Fibroblast of skin of scalp (primary cell): ENCODE measurements around the gene ZHX3. TPM values are rescaled to one million over a fixed set of nuclear protein-coding genes. Genes with fewer than 3 reads are reported as not detected.
A peak's percentile ranks its signal among the peaks of the same experiment; 100 is the strongest.

Experiments
- DNase-seq: peaks from one replicate; pipeline ENCODE4 v3.0.0-alpha.2; 2013
- polyA plus RNA-seq, 2 experiments: library from polyadenylated mRNA; unstranded; fragments of 120-200 nt; gene quantifications; one replicate each; pipeline ENCODE4 v1.2.1, GENCODE V29; 2013; ENCODE audit not compliant: insufficient read length in 2 of 2

Gene ZHX3, protein sequence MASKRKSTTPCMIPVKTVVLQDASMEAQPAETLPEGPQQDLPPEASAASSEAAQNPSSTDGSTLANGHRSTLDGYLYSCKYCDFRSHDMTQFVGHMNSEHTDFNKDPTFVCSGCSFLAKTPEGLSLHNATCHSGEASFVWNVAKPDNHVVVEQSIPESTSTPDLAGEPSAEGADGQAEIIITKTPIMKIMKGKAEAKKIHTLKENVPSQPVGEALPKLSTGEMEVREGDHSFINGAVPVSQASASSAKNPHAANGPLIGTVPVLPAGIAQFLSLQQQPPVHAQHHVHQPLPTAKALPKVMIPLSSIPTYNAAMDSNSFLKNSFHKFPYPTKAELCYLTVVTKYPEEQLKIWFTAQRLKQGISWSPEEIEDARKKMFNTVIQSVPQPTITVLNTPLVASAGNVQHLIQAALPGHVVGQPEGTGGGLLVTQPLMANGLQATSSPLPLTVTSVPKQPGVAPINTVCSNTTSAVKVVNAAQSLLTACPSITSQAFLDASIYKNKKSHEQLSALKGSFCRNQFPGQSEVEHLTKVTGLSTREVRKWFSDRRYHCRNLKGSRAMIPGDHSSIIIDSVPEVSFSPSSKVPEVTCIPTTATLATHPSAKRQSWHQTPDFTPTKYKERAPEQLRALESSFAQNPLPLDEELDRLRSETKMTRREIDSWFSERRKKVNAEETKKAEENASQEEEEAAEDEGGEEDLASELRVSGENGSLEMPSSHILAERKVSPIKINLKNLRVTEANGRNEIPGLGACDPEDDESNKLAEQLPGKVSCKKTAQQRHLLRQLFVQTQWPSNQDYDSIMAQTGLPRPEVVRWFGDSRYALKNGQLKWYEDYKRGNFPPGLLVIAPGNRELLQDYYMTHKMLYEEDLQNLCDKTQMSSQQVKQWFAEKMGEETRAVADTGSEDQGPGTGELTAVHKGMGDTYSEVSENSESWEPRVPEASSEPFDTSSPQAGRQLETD
- polyA plus RNA-seq (2013, experiment 1 of 2; ENCODE audit: insufficient read length): 19.8 TPM
- 21.3 TPM for polyA plus RNA-seq (2013, experiment 2 of 2; ENCODE audit: insufficient read length)

DNA sequence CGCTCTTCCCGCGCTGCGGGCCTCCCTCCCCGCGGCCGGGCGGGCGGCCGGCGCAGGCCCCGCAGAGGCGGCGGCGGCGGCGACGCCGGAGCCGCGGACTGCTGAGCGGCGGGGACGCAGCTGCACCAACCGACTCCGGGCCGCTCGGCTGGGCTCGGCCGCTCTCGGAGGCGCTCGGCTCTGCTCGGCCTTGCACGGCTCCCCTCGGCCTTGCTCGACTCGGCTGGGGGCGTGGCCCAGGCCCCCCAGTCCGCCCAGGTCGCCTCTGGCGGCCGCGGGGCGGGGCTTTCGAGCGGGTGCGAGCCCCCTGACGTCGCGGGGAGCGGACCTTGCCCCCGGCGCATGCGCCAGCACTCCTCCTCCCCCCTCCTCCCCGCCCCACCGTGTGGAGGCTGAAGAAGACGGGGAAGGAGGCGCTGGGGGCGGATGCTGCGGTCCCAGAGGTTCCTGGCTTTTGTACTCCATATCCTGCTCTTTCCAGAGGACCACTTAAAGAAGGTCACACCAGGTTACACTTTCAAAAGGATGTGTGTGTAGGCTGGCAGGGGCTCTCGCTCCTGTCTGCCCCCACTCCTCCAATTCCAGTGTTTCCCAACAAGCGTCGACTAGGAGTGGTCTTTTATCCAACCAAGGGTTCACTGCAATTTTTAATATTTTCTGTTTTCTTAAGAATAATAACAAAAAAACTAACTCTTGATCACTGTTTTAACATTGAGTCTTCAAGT, at the start of gene ZHX3:
ZHX3 (minus strand) TSS at position 186 of the 725 bp plus-strand sequence. CDS start 112,815 bp downstream, outside the sequence.
- DNase-seq: peak; percentile 98

DNA sequence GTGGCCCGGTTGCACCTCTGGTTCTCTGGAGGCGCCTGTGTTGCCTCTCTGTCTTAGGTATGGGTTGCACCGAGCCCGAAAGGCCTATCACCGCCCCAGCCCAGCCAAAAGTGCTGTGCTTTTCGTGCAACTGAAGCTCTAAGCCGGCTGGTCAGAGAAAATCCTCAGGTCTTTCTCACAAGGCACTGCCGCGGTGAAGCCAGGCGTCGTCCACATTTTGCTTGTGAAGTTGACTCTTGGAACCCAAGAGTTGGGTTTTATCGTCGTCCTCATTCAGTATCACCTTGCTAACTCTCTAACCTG, 49.8 kb upstream of the ZHX3 start:
- DNase-seq: no peak

- no peak for DNase-seq
These were observed 49.2 kb upstream of the ZHX3 start, which contains the start of gene EMILIN3 for GRCh38 chr20:41366546-41367392. Gene EMILIN3 (minus strand): TSS chr20:41366818. CDS start chr20:41366634, 184 bp downstream.

DNA sequence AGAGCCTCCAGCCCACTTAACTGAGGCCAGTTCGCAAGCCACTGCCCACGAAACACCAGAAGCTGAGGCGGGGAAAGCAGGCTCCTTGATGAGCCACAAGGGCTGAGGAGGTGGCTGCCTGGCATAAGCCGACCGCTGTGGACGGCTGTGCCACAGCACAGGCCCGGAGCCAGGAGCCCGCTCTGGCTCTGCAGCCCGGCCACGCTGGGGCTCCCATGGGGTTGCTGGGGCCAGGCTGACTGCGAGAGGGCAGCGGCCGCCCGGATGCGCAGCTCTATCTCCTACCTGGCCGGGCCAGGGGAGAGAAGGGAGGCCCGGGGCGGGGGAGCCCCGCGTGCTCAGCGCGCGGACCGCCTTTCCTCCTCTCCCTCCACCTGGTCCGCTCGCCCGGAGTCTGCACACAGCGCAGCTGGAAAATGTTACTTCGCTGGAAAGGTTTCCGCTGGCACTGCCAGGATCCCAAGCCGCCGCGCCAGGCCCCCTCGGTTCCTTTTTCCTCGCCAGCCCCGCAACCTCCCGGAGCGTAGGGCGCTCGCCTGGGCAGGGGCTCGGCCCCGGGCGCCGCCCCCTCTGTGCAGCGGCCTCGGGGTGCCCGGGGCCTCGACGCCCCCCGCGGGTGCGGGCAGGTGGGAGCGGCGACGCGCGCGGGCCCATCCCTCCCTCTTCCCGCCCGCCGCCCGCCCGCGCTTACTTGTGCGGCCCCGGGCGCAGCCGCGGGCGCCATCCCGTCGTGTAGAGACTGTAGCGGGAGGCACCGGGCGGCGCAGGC, 48.4 kb upstream of the ZHX3 start:
- no peak for DNase-seq

- DNase-seq: no peak
These were observed 47.6 kb upstream of the ZHX3 start for GRCh38 chr20:41364967-41365765.

- no peak for DNase-seq
These were observed 46.8 kb upstream of the ZHX3 start for GRCh38 chr20:41364236-41364855.

DNA sequence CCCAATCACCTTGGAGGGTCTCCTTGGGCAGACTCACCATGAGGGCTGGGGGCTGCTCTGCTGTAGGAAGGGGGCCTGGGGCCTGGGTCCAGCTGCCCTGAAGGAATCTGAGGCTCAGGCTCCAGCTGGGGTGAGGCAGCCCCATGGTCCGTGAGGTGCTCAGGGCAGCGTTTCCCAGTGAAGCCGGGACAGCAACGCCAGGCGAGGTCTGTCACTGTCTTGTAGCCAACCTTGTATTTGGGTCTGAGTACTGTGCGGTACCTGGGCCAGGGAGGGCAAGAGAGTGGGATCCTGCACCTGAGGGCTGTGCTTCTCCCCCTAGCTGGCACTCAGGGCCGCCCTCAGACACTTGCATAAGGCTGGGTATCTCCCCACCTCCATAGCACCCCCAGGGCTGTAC, 46.1 kb upstream of the ZHX3 start:
- no peak for DNase-seq

GRCh38 chr20:41362748-41363140, 45.2 kb upstream of the ZHX3 start:
- no peak for DNase-seq

- no peak for DNase-seq
These were observed 44.5 kb upstream of the ZHX3 start for GRCh38 chr20:41361757-41362747.

DNA sequence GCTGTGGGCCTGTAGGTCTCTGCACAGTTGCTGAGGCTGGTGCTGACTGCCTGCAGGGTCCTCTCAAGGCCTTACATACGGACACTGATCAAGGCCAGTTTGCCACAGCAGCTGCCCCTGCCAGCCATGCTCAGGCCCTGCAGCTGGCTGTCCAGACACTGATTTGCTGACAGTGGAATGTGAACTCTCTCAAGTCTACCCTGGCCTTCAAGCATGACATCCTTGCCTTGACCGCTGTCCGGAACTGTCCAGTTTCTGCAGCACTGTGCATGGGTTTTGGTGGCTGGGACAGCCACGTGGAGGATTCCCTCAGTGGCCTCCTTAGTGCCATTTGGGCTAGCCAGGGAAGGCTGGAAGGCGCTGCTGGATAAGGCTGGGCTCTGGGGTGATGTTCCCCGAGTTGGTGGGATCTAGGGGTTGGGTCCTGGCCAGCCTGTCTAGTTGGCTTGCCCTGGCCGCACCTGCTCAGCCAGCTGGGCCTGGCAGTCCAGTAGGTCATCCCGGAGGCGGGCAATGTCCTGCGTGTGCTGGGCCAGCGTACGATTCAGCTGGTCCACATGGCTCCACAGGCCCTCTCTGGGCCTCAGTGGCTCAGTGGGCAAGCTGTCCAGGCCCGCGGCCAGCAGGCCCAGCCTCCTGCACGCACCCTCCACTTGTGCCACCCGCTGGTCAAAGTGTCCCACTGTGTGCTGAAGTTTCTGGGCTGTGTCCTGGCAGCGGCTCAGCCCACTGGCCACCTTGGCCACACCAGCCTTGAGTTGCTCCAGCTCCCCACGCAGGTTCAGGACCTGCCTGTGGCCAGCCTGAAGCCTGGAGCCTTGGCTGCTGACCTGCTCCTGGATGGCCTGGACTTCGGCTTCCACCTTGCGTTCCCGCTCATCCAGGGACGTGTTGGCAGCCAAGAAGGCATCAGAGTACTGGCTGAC, 43.6 kb upstream of the ZHX3 start:
- DNase-seq: no peak

- DNase-seq: no peak
These were observed 42.0 kb upstream of the ZHX3 start for GRCh38 chr20:41359541-41360011.

GRCh38 chr20:41358717-41359116, 41.2 kb upstream of the ZHX3 start:
- DNase-seq: no peak

- DNase-seq: no peak
These were observed 40.7 kb upstream of the ZHX3 start for GRCh38 chr20:41358230-41358629.

DNA sequence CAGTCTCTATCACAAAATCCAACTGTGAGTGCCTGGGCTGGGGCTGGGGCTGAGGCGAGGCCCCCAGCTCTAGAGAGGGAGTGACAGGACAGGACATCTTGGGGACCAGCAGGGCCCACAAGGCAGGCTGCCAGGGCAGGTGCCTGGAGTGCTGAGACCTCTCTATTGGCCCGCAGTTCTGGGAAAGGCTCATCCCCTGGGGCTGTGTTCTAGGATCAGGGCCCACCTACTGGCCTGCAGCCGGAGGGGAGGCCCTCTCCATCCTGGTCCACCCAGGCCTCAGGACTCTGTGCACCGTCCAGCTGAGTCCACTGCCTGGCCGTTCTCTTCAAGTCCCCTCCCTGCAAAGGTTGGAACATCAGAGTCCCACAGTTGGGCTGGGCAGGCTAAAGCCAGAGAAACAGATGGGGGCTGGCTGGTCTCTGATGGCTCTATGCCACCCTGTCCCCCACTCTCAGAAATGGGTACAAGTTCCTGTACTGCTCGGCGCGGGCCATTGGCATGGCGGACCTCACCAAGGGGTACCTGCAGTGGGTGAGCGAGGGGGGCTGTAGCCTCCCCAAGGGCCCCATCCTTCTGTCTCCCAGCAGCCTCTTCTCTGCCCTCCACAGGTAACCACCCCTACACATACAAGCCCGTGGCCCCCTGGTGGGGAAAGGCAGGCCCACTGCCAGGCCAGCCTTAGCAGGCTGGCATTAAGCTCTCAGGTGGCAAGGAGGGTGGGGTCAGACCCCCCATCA, 40.1 kb upstream of the ZHX3 start:
- DNase-seq: no peak

DNA sequence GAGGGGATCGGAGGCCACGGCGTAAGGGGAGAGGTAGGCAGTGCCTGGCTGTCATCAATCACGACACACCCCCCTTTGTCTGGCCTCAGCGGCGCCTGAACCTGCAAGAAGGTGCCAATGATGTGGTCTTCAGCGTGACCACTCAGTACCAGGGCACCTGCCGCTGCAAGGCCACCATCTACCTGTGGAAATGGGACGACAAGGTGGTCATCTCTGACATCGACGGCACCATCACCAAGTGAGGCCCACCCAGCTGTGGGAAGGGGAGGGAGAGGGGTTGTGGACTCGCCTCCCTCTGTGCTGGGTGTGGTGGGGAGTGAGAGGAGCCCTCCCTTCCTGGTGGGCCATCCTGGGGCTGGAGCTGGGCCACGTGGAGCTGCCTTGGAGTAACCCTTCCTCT, 39.4 kb upstream of the ZHX3 start:
- DNase-seq: no peak

DNA sequence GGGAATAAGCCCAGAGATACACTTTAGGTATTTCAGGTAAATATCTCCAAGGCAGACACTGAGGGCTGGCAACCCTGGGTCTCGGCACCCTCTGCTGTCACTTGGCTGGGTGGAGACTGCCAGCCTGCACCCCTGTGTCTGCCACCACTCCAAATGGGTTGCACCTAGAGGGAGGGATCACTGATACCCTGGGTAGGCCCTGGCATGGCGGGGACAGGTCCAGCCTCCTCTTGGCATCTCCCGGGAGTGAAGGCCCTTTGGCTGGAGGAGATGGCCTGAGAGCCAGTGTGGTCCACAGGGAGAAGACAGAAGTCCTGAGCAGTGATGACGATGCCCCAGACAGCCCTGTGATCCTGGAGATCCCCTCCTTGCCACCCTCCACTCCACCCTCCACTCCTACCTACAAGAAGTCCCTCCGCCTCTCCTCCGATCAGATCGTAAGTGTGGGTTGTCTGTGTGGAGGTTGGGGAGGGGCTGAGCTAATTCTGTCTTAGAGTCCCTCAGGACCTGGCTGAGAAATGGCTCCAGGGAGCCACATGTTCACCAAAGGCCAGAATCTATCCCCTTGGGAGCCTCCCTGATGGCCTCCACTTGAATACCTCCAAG, 38.2 kb upstream of the ZHX3 start:
- no peak for DNase-seq
